Right ventricle myocardium superior (tissue), 1 donor: Measurements from ENCODE around the gene KLHL25. TPM values are rescaled to one million over a fixed set of nuclear protein-coding genes. Genes with fewer than 3 reads are reported as not detected.
"Not testable (repeated sequence)": the region's sequence is repeated elsewhere in the genome, so short reads cannot be mapped to it uniquely, and the experiment has no call there.

Source experiments
- ATAC-seq: fragments of 200-7000 bp; cut with Tn5 transposase; one replicate; pipeline ENCODE4 v1.9.1; 2020; ENCODE audit warnings: mild to moderate bottlenecking; ENCODE audit not compliant: poor library complexity
- DNase-seq: peaks from one replicate; pipeline ENCODE4 v3.0.0-alpha.2; 2020
- intact Hi-C: fragments of 100-400 bp; cut with DNase I; formaldehyde crosslinking; loops from one replicate; pipeline ENCODE4 v1.11.2; 2022
- total RNA-seq: library from RNA; stranded (reverse); fragmentation: NEBNext Ultra II Directional; extraction: Animal tissue kit (Norgen Biotek cat#: 25700); gene quantifications from one replicate; pipeline ENCODE4 v1.2.1, GENCODE V29; 2021
- donor health status: DM: no; HTN: yes; CAD: no; lungs with severe emphysema.

The KLHL25 gene
- total RNA-seq, 1 donor from 2014 or later, result 4.1 TPM

DNA sequence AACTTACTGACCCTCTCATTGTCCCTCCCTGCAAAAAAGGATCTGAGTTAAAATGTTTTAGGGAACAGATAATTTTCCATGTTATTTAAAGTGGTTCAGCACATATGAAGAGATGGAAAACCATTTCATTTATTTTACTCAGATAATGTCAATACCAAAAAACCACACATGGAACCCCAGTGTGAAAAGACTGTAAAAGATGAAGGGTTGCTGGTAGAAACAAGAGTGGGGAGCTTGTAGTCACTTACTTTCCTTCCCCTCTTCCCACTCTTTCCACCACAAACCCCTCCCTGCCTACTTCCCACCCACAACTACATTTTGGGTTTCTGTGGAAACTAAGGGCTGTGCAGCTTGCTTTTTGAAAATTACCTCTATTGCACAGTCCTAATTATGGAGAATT lies 18.5 kb upstream of the KLHL25 start:
- no peak for DNase-seq
- no peak for ATAC-seq
- intact Hi-C loops, result no loop called here

DNA sequence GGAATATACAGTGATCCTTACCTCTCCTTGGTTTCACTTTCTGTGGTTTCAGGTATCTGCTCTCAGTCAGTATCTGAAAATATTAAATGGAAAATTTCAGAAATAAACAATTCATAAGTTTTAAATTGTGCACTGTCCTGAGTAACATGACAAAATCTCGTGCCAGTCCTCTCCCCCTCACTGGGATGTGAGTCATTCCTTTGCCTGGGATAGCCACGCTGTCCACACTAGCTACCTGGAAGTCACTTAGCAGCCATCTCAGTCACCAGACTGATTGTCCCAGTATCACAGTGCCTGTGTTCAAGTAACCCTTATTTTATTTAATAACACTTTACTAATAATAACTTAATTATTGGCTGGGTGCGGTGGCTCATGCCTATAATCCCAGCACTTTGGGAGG lies 15.3 kb upstream of the KLHL25 start:
- DNase-seq (no peak), ATAC-seq (no peak)
- intact Hi-C loops, result no loop called here

GRCh38 chr15:85805420-85805819 lies 10.7 kb upstream of the KLHL25 start:
- ATAC-seq, result no peak
- DNase-seq, result no peak
- intact Hi-C loops, result no loop called here

GRCh38 chr15:85804481-85805170 lies 9.9 kb upstream of the KLHL25 start:
- no peak for DNase-seq
- no peak for ATAC-seq
- intact Hi-C loops, result no loop called here

GRCh38 chr15:85802617-85803016 lies 7.9 kb upstream of the KLHL25 start:
- DNase-seq, ATAC-seq, intact Hi-C loops: not testable (repeated sequence)

- intact Hi-C loops, result no loop called here
- DNase-seq, result peak; percentile 69
- peak; percentile 96 for ATAC-seq
These were observed 5.9 kb upstream of the KLHL25 start for GRCh38 chr15:85800478-85801123.

DNA sequence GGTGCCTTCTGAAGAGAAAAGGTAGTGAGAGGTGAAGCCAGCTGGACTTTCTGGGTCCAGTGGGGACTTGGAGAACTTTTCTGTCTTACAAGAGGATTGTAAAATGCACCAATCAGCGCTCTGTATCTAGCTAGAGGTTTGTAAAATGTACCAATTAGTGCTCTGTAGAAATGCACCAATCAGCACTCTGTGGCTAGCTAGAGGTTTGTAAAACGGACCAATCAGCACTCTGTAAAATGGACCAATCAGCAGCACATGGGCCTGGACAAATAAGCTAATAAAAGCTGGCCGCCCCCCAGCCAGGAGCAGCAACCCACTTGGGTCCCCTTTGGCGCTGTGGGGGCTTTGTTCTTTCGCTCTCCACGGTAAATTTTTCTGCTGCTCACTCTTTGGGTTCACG lies 1.6 kb upstream of the KLHL25 start:
- ATAC-seq, DNase-seq, intact Hi-C loops: not testable (repeated sequence)

- DNase-seq, result no peak
- intact Hi-C loops, result no loop called here
- no peak for ATAC-seq
These were observed 896 bp upstream of the KLHL25 start for GRCh38 chr15:85795337-85796305.

DNA sequence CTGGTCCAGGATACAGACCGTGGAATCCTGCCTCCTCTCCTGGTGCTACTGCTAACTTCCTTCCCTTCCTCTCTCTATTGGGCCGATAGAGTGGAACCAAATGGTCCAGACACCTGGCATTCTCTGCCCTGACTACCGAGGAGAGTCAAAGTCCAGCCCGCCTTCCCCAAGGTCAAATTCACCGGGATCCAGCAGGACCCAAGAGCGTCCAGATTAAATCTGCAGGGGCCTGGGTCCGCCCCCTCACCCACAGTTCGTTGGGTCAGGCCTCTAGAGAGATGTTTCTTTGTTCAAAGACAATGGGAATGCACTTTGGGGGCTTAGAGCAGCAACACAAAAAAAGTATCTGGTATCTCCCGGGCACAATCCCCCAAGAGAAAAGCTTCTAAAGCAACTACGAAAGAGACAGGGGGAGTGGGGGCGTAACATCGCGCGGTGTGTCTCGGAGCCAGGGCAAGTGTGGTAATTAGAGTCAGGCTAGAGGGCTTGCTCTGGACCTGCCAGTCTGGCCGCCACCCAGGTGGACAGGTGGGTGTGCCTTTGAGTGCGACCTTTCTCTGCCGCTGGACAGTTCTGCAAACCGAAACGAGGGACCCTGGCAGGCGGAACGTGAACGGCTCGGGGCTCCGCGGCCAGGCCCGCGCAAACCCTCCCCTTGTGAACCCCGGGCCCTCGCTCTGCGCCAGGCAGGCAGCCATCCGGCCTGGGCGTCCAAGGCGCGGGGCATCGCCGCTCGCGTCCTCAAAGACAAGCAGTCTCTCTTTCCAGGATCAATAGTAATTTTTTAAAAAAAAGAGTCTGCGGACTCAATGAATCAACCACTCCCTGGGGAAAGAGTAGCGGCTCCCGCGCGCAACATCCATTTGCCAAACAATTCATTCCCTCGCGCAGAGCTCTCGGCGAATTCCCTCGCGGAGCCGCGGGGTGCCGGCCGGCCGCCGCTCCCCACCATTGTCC lies 806 bp downstream of the KLHL25 start:
- DNase-seq, result peak; percentile 55
- intact Hi-C loops, result loop anchor here (5.0 kb wide), 1 partner anchor 47 kb away; no protein-coding TSS in a partner anchor
- peak; percentile 50 for ATAC-seq

DNA sequence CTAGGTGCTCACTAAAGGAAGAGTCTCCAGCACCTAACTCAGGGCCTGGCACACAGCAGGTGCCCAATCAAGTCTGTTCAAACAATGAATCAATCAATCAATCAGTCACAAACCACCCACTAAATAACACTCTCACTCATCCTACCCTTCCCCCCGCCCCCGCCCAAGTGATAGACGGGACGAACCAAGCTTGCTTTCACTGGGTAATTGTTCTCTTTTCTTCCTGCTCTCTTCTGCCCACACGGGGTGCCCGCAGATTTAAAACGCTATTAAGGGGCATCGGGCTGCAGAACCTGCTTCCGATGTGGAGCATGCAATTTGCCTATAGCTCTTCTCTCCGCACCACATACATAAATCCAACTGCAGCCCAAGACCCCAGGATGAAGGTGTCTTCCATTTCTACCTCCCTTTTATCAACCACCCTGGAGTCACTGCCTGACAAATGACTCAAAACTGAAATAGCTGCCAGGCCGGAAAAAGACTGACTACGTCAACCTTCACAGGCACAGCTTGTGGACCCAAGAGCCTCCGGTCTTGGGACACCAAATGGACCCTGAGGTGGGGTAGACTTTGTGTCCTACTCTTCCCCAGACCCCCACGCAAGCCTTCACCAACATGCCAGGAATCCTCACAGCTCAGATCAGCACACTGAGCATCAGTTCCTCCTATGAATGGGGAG lies 1.7 kb downstream of the KLHL25 start:
- DNase-seq (no peak), ATAC-seq (no peak)
- intact Hi-C loops, result loop anchor here (5.0 kb wide), 1 partner anchor 46 kb away; no protein-coding TSS in a partner anchor

- intact Hi-C loops, result loop anchor here (5.0 kb wide), 1 partner anchor 45 kb away; no protein-coding TSS in a partner anchor
- no peak for ATAC-seq
- DNase-seq, result no peak
These were observed 2.5 kb downstream of the KLHL25 start for GRCh38 chr15:85792102-85792731.

DNA sequence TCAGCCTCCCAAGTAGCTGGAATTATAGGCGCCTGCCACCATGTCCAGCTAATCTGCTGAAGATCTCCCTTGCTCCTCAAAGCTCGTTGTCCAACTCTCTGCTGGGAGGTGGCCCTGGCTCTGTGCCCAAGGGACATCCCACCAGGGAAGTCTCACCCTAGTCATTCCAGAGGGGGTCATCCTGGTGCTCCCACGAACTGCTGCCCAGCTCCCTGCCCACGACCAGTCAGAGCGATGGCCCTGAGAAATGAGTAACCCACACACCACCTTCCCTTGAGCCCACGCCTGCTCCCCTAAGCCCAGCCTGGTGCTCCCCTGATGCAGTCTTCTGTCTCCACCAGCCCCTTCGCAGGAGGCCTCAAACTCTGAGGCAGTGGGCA lies 5.2 kb downstream of the KLHL25 start:
- no peak for ATAC-seq
- intact Hi-C loops, result no loop called here
- DNase-seq, result no peak

- ATAC-seq (no peak), DNase-seq (no peak)
- intact Hi-C loops, result no loop called here
These were observed 5.8 kb downstream of the KLHL25 start for GRCh38 chr15:85788771-85789495.

- DNase-seq (no peak), ATAC-seq (no peak)
- intact Hi-C loops, result no loop called here
These were observed 8.0 kb downstream of the KLHL25 start for GRCh38 chr15:85786781-85787114.

- peak; percentile 68 for DNase-seq
These were observed 8.6 kb downstream of the KLHL25 start for GRCh38 chr15:85785887-85786780.

GRCh38 chr15:85782064-85782463 lies 12.7 kb downstream of the KLHL25 start:
- ATAC-seq (no peak), DNase-seq (no peak)
- intact Hi-C loops, result no loop called here

More at GRCh38 chr15:85785887-85786780, 8.6 kb downstream of the KLHL25 start:
- ATAC-seq, result peak; percentile 85
- intact Hi-C loops, result no loop called here
